Measurements from ENCODE around the gene PHF11.
A peak's percentile ranks its signal among the peaks of the same experiment; 100 is the strongest.
"Not testable (repeated sequence)": the region's sequence is repeated elsewhere in the genome, so short reads cannot be mapped to it uniquely, and the experiment has no call there.

The PHF11 gene

DNA sequence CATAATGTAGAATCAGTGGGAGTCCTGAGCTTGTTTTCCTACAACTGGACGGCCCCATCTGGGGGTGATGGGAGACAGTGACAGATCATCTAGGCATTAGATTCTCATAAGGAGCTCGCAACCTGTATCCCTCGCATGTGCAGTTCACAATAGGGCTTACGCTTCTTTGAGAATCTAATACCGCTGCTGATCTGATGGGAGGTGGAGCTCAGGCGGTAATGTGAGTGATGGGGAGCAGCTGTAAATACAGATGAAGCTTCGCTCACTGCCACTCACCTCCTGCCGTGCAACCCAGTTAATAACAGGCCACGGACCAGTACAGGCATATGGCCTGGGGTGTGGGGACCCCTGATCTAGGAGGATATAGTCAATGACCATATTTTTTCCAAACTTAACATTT lies 50.8 kb downstream of the PHF11 start:
- DNase-seq: no peak

DNA sequence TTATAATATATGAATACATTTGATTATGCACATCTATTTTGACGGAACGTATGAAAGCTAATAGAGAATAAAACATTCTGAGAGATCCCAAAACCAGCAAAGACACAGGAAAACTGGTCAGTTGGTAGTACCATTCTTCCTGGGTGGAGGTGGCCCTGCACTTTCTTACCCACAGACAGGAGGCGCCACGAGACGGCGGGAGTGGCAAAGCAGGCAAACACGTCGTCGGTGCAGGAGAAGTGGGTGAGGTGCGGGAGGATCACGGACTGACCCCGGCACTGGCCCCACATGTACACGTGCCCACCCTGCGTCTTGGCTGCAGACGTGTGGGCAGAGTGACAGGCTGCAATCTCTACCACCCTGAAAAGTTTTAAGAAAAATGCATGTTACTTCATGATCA lies 53.5 kb downstream of the PHF11 start:
- no peak for DNase-seq

- DNase-seq: no peak
Measured at GRCh38 chr13:49550942-49551644, 55.3 kb downstream of the PHF11 start.

DNA sequence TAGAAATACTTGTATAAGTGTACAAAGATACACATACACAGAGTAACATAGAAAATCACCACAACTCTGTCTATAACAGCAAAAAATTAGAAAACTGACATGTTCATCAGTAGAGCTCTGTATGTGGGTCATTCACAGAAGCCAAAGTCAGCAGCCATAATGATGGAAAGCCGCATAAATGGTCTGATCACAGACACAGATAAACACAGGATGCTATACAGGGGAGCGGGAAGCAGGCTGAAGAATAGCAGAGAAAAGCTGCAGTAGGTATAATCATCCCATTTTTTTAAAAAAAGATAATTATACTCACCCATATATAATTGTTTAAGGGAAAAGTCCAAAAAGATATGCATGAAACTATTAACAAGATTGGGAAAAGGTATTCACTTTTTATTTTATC lies 58.1 kb downstream of the PHF11 start:
- DNase-seq: no peak

DNA sequence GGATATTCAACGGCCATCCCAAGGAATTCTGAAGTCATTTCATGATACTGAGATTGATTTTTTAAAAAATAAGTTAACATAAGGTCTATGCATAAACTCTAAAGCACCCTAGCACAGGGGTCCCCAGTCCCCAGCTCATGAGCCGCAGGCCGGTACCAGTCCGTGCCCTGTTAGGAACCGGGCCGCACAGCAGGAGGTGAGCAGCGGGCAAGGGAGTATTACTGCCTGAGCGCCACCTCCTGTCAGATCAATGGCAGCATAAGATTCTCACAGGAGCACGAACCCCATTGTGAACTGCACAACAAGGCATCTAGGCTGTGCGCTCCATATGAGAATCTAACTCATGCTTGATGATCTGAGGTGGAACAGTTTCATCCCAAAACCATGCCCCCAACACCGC lies 58.6 kb downstream of the PHF11 start:
- no peak for DNase-seq

DNA sequence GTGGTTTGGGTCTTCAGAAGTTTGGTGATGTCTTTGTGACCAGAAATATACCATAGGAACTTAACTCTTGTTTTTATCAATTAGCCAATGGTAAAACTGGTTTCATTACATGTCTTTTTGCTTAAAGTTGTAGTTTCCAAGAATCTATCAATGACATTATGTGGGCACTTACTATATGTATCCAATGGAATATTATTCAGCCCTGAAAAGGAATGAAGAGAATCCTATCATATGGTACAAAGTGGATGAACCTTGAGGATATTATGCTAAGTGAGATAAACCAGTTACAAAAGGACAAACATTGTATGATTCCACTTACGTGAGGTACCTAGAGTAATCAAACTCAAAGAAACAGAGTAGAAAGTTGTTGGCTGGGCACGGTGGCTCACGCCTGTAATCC lies 63.3 kb downstream of the PHF11 start:
- no peak for DNase-seq

GRCh38 chr13:49560270-49561061 lies 64.7 kb downstream of the PHF11 start:
- DNase-seq: no peak

GRCh38 chr13:49561062-49561410 lies 65.3 kb downstream of the PHF11 start:
- DNase-seq: peak; percentile 3

DNA sequence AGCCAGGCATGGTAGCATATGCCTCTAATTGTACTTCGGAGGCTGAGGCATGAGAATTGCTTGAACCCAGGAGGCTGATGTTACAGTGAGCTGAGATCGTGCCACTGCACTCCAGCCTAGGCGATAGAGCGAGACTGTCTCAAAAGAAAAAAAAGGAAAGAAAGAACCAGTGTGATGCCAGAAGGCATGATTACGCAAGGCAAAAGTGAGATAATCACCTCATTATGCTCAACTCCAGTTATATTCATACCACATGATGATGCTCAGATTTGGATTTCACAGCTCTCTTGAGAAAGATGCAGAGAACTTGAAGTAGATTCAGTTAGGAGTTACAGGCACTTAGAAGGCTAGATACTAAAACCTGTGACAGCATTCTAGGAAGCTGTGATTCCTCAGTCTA lies 67.8 kb downstream of the PHF11 start:
- DNase-seq: no peak

DNA sequence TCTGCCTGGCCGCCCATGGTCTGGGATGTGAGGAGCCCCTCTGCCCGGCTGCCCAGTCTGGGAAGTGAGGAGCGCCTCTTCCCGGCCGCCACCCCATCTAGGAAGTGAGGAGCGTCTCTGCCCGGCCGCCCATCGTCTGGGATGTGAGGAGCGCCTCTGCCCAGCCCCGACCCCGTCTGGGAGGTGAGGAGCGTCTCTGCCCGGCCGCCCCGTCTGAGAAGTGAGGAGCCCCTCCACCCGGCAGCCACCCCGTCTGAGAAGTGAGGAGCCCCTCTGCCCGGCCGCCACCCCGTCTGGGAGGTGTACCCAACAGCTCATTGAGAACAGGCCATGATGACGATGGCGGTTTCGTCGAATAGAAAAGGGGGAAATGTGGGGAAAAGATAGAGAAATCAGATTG lies 69.7 kb downstream of the PHF11 start:
- DNase-seq: not testable (repeated sequence)

- no peak for DNase-seq
Measured at GRCh38 chr13:49566461-49566860, 70.7 kb downstream of the PHF11 start.

DNA sequence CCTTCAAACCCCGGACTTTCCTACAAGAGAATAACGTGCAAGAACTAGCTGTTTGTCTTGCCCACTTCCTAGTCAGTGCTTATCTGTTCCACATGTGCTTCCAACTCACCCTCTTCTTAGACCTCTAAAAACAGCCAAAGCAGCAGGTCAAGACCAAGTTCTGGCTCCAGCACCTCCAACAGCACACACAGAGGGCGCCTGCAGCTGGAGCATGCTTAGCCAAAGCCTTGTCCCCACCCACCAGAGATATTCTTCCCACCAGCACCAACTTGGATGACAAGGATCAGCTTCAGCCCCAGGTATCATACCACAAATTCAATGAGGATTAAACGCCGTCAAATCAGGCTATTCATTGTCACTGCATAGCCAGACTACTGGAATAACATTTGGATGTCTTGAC lies 71.7 kb downstream of the PHF11 start:
- DNase-seq: no peak

DNA sequence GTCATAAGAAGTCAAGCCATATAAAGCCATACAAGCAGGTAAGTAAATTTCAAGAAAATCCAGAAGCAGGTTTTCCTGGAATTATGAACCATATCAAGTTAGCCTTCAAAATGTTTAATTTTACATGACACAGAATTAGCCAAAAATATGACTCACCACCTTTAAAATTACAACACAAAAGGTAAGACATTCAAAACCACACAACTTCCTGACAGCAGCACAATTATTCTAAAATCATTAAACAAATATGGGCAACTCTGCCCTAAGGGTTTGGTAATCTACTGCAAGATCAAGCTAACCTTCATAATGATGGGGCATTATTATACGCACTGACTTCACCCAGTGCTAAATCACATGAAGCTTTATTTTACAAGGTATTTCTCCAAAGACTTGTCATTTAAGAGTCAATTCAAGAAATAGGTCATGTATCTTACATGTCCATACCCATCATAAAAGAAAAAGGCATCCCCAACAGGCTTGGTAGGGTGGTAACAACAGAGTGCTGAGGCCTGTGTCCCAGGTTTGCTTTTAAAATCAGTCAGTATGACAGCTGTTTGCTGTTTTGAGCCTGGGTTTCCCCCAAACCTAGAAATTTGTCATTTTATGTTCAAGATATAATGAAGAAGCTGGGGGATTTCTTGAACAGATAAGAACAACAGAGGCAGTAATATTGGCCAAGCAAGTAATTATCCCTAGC lies 74.4 kb downstream of the PHF11 start:
- DNase-seq: no peak

GRCh38 chr13:49571299-49572240 lies 75.8 kb downstream of the PHF11 start:
- no peak for DNase-seq

Measured in right kidney (tissue), 1 donor.